ENCODE results near the gene PCGF3.
"Not testable (repeated sequence)": the region's sequence is repeated elsewhere in the genome, so short reads cannot be mapped to it uniquely, and the experiment has no call there.

DNA sequence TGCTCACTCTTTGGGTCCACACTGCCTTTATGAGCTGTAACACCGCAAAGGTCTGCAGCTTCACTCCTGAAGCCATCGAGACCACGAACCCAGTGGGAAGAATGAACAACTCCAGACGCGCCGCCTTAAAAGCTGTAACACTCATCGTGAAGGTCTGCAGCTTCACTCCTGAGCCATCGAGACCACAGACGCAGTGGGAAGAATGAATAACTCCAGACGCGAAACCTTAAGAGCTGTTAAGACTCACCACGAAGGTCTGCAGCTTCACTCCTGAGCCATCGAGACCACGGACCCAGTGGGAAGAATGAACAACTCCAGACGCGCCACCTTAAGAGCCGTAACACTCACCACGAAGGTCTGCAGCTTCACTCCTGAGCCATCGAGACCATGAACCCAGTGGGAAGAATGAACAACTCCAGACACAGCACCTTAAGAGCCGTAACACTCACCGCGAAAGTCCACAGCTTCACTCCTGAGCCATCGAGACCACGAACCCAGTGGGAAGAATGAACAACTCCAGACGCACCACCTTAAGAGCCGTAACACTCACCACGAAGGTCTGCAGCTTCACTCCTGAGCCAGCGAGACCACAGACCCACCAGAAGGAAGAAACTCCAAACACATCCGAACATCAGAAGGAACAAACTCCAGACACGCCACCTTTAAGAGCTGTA is 68.9 kb downstream of the PCGF3 start:
- not testable (repeated sequence) for TF ChIP-seq YY1 (IDR thresholded peaks at IDR 0.05; ENCODE audit: insufficient read depth, insufficient read length); ZNF274 (IDR thresholded peaks at IDR 0.05; ENCODE audit: low read depth, low read length); SUZ12 (IDR thresholded peaks at IDR 0.05; ENCODE audit: extremely low read depth, insufficient read depth, insufficient read length)
